Endothelial cell of umbilical vein (primary cell): ENCODE results near the gene OTOGL.

Experiments
- CTCF ChIP-seq, 2 donors: IDR thresholded peaks; 1 replicate in 1 of 2; 2 replicates in 1 of 2; pipeline ENCODE4 v1.5.1; 2011; ENCODE audit warnings: low read length in 2 of 2, mild to moderate bottlenecking in 2 of 2, moderate library complexity in 2 of 2, control low read depth in 1 of 2, inconsistent platforms in 1 of 2, low read depth in 1 of 2; ENCODE audit not compliant: insufficient read depth in 1 of 2; ENCODE audit errors: extremely low read depth in 1 of 2
- EZH2 ChIP-seq: IDR thresholded peaks from 2 replicates; pipeline ENCODE4 v1.6.1; 2012; ENCODE audit warnings: borderline replicate concordance, low read depth, mild to moderate bottlenecking, moderate library complexity, low read length, inconsistent platforms; ENCODE audit not compliant: severe bottlenecking
- POLR2A ChIP-seq: IDR thresholded peaks from 2 replicates; pipeline ENCODE4 v1.6.1; 2012; ENCODE audit warnings: low read depth, mild to moderate bottlenecking, control low read depth, low read length

GRCh38 chr12:80101126-80101525 lies 1.8 kb downstream of the OTOGL start:
- TF ChIP-seq POLR2A (no peak), EZH2 (no peak), CTCF (IDR thresholded peaks at IDR 0.05; ENCODE audit: extremely low read depth in 1 of 2, insufficient read depth in 1 of 2, low read depth in 1 of 2, low read length in 2 of 2) (no peak)
